ENCODE data around the gene CLDN3.

DNA sequence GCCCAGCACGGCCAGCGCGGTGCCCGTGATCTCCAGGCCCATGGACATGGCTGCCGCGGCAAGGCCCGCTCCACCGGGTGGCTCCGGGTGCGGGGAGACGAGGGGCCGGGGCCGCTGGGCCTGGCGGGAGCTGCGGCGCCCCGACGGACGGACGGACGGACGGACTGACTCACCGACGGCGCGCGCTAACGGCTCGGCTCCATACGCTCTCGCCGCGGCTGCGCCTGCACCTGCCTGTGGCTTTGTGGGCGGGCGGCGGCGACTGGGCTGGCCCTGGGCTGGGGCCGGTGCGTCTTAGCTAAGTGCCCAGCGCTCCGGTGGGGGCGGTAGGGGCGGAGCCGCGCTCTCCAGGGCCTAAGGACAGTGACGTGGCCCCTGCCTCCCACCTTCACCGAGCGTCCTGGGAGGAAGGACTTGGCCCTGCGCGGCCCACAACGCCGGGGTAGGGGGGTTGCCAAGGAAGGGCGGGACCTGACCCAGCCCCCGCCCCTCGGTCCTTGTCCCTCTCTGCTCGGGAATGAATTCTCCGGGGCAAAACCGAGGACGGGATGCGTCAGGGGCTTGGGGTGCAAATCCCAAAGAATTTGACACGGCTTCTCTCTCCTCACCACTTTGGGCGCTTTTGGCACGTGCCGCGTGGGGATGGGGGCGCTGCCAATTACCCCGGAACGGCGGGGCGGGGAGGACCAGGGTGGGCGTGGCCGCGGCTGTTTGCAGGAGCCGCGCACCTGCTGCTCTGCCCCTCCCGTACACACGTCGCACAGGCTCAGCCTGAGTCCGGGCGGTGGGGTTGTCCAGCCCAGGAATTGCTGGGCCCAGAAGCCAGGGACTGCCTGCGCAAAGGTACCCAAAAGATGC is at the start of gene CLDN3:
- TF ChIP-seq, protein P1, sequence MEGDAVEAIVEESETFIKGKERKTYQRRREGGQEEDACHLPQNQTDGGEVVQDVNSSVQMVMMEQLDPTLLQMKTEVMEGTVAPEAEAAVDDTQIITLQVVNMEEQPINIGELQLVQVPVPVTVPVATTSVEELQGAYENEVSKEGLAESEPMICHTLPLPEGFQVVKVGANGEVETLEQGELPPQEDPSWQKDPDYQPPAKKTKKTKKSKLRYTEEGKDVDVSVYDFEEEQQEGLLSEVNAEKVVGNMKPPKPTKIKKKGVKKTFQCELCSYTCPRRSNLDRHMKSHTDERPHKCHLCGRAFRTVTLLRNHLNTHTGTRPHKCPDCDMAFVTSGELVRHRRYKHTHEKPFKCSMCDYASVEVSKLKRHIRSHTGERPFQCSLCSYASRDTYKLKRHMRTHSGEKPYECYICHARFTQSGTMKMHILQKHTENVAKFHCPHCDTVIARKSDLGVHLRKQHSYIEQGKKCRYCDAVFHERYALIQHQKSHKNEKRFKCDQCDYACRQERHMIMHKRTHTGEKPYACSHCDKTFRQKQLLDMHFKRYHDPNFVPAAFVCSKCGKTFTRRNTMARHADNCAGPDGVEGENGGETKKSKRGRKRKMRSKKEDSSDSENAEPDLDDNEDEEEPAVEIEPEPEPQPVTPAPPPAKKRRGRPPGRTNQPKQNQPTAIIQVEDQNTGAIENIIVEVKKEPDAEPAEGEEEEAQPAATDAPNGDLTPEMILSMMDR (IDR thresholded peaks at IDR 0.05): peak in 1 of 6 experiments; percentile 12
- peak; percentile 97 to 99 for TF ChIP-seq POLR2A (IDR thresholded peaks at IDR 0.05)
